ENCODE results near the gene NFIX.

- TF ChIP-seq CTCF (conservative IDR thresholded peaks at IDR 0.05; ENCODE audit: low read depth, low read length) (no peak), EZH2 (IDR thresholded peaks at IDR 0.05; ENCODE audit: borderline replicate concordance, low read depth, low read length, poor library complexity, severe bottlenecking) (no peak)
These were observed 84.3 kb downstream of the NFIX start for GRCh38 chr19:13079542-13079986.

All from A673 (cell line).